HPDE6-E6E7 (cell line): ENCODE results near the gene TMEM200B.
"Not testable (repeated sequence)": the region's sequence is repeated elsewhere in the genome, so short reads cannot be mapped to it uniquely, and the experiment has no call there.

Experiments used
- DNase-seq: peaks from one replicate; pipeline ENCODE4 v3.0.0; 2011; ENCODE audit warnings: missing footprints; ENCODE audit errors: extremely low spot score

TMEM200B gene

GRCh38 chr1:29112705-29113412, 10.8 kb downstream of the TMEM200B start:
- DNase-seq = no peak

- not testable (repeated sequence) for DNase-seq
These were observed 15.7 kb downstream of the TMEM200B start for GRCh38 chr1:29108041-29108440.

- DNase-seq = no peak
These were observed 17.9 kb downstream of the TMEM200B start for GRCh38 chr1:29105822-29106221.

- no peak for DNase-seq
These were observed 23.2 kb downstream of the TMEM200B start for GRCh38 chr1:29100487-29100886.

GRCh38 chr1:29099286-29099685, 24.4 kb downstream of the TMEM200B start:
- no peak for DNase-seq

- no peak for DNase-seq
These were observed 27.3 kb downstream of the TMEM200B start for GRCh38 chr1:29096231-29096886.

GRCh38 chr1:29094954-29095353, 28.7 kb downstream of the TMEM200B start:
- no peak for DNase-seq

- no peak for DNase-seq
These were observed 29.3 kb downstream of the TMEM200B start for GRCh38 chr1:29094433-29094832.

- not testable (repeated sequence) for DNase-seq
These were observed 31.0 kb downstream of the TMEM200B start for GRCh38 chr1:29092704-29093103.

- DNase-seq = no peak
These were observed 32.6 kb downstream of the TMEM200B start for GRCh38 chr1:29090937-29091618.

GRCh38 chr1:29084196-29084521, 39.5 kb downstream of the TMEM200B start:
- DNase-seq = no peak

- no peak for DNase-seq
These were observed 40.1 kb downstream of the TMEM200B start for GRCh38 chr1:29083317-29084195.

GRCh38 chr1:29082519-29082918, 41.2 kb downstream of the TMEM200B start:
- no peak for DNase-seq

GRCh38 chr1:29081201-29081600, 42.5 kb downstream of the TMEM200B start:
- no peak for DNase-seq

GRCh38 chr1:29079916-29080629, 43.6 kb downstream of the TMEM200B start:
- DNase-seq = not testable (repeated sequence)

- DNase-seq = no peak
These were observed 46.5 kb downstream of the TMEM200B start for GRCh38 chr1:29077155-29077554.
